ENCODE results near the gene UGT2B11.

DNA sequence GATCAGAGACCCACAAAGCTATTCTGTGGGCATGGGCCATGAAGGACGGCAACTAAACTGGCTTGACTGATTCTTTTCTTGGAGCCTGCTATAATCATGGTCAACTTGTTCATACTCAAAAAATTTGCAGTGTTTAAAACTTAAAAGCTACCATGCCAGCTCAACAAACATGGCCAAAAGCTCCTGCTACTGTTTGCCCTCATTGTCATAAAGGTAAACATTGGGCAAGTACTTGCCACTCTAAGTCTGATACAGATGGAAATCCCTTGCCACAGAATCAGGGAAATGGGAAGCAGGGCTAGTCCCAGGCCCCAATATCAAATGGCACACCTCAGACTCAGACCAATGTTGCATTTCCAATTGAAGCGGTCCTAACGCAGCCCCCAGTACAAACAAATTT is 20.4 kb downstream of the UGT2B11 start:
- TF ChIP-seq CTCF (IDR thresholded peaks at IDR 0.05) = no peak
- TF ChIP-seq, protein P1, sequence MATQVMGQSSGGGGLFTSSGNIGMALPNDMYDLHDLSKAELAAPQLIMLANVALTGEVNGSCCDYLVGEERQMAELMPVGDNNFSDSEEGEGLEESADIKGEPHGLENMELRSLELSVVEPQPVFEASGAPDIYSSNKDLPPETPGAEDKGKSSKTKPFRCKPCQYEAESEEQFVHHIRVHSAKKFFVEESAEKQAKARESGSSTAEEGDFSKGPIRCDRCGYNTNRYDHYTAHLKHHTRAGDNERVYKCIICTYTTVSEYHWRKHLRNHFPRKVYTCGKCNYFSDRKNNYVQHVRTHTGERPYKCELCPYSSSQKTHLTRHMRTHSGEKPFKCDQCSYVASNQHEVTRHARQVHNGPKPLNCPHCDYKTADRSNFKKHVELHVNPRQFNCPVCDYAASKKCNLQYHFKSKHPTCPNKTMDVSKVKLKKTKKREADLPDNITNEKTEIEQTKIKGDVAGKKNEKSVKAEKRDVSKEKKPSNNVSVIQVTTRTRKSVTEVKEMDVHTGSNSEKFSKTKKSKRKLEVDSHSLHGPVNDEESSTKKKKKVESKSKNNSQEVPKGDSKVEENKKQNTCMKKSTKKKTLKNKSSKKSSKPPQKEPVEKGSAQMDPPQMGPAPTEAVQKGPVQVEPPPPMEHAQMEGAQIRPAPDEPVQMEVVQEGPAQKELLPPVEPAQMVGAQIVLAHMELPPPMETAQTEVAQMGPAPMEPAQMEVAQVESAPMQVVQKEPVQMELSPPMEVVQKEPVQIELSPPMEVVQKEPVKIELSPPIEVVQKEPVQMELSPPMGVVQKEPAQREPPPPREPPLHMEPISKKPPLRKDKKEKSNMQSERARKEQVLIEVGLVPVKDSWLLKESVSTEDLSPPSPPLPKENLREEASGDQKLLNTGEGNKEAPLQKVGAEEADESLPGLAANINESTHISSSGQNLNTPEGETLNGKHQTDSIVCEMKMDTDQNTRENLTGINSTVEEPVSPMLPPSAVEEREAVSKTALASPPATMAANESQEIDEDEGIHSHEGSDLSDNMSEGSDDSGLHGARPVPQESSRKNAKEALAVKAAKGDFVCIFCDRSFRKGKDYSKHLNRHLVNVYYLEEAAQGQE (IDR thresholded peaks at IDR 0.05; ENCODE audit: insufficient read depth in 1 of 2, low read depth in 2 of 2, low read length in 1 of 2) = no peak
- TF ChIP-seq TCF7L2 (IDR thresholded peaks at IDR 0.05; ENCODE audit: low read depth, low read length) = no peak
- no peak for TF ChIP-seq POLR2AphosphoS5 (IDR thresholded peaks at IDR 0.05; ENCODE audit: low read depth, low read length)
